SH-SY5Y (cell line): ENCODE results near the gene PDE4D.

Experiments used
- GATA2 ChIP-seq: IDR thresholded peaks from 2 replicates; pipeline ENCODE4 v1.6.1; 2011; ENCODE audit warnings: mild to moderate bottlenecking, low read depth, low read length
- GATA3 ChIP-seq: IDR thresholded peaks from 2 replicates; pipeline ENCODE4 v1.6.1; 2011; ENCODE audit warnings: low read depth, mild to moderate bottlenecking, low read length, moderate library complexity

GRCh38 chr5:59713498-59713844, 180.1 kb downstream of the PDE4D start:
- TF ChIP-seq GATA3 (no peak), GATA2 (no peak)
